GM23338 (cell line): ENCODE results near the gene WNK2. TPM values are rescaled to one million over a fixed set of nuclear protein-coding genes. Genes with fewer than 3 reads are reported as not detected.

Experiments
- ATAC-seq: fragments of 200-7000 bp; cut with Tn5 transposase; 3 replicates; pipeline ENCODE4 v1.9.1; 2020
- DNase-seq: peaks from one replicate; pipeline ENCODE4 v3.0.0-alpha.2; 2015; ENCODE audit warnings: low spot score
- H2AFZ ChIP-seq: fragments of 200-600 bp; sonication (generic); 2 replicates; pipeline ENCODE4 v1.8.0; 2016; ENCODE audit warnings: antibody characterized with exemption, mild to moderate bottlenecking, moderate library complexity
- H3F3A ChIP-seq: fragments of 200-600 bp; sonication (generic); replicated peaks from 2 replicates; pipeline ENCODE4 v1.8.0; 2017; ENCODE audit warnings: antibody characterized with exemption, mixed run types, low read depth
- H3K27ac ChIP-seq: fragments of 200-600 bp; sonication (generic); 2 replicates; pipeline ENCODE4 v1.6.1; 2016; ENCODE audit warnings: low read depth
- H3K27me3 ChIP-seq: fragments of 200-600 bp; sonication (generic); 2 replicates; pipeline ENCODE4 v1.8.0; 2016; ENCODE audit warnings: mild to moderate bottlenecking, mixed run types, moderate library complexity; ENCODE audit not compliant: insufficient read depth
- H3K36me3 ChIP-seq: fragments of 200-600 bp; sonication (generic); 2 replicates; pipeline ENCODE4 v1.8.0; 2016; ENCODE audit warnings: mild to moderate bottlenecking; ENCODE audit not compliant: insufficient read depth
- H3K4me1 ChIP-seq: fragments of 200-600 bp; sonication (generic); 2 replicates; pipeline ENCODE4 v1.8.0; 2016; ENCODE audit warnings: mild to moderate bottlenecking, moderate library complexity; ENCODE audit not compliant: insufficient read depth
- H3K4me2 ChIP-seq: fragments of 200-600 bp; sonication (generic); 2 replicates; pipeline ENCODE4 v1.7.1; 2017; ENCODE audit warnings: mixed run types
- H3K4me3 ChIP-seq: fragments of 200-600 bp; sonication (generic); 2 replicates; pipeline ENCODE4 v1.6.1; 2016; ENCODE audit warnings: mixed run types
- H3K79me2 ChIP-seq: fragments of 200-600 bp; sonication (generic); replicated peaks from 2 replicates; pipeline ENCODE4 v1.8.0; 2017; ENCODE audit warnings: mild to moderate bottlenecking; ENCODE audit not compliant: insufficient read depth
- H3K9me2 ChIP-seq: fragments of 200-600 bp; sonication (generic); 2 replicates; pipeline ENCODE4 v1.8.0; 2017; ENCODE audit not compliant: insufficient read depth
- H4K20me1 ChIP-seq: fragments of 200-600 bp; sonication (generic); replicated peaks from 2 replicates; pipeline ENCODE4 v1.8.0; 2017; ENCODE audit warnings: mild to moderate bottlenecking; ENCODE audit not compliant: insufficient read depth
- H3K27ac Mint-ChIP-seq: 2 replicates; pipeline ENCODE4 v1.8.0; 2020; ENCODE audit warnings: inconsistent platforms, mild to moderate bottlenecking, moderate library complexity, mixed read lengths
- H3K27me3 Mint-ChIP-seq: 3 replicates; pipeline ENCODE4 v1.8.0; 2022; ENCODE audit warnings: low read depth, mild to moderate bottlenecking, moderate library complexity, mixed read lengths, inconsistent platforms; ENCODE audit not compliant: insufficient read depth, poor library complexity
- H3K36me3 Mint-ChIP-seq: 3 replicates; pipeline ENCODE4 v1.8.0; 2021; ENCODE audit warnings: low read depth, mild to moderate bottlenecking, inconsistent platforms, moderate library complexity, mixed read lengths
- H3K4me1 Mint-ChIP-seq: 3 replicates; pipeline ENCODE4 v1.8.0; 2020; ENCODE audit warnings: mild to moderate bottlenecking, inconsistent platforms, mixed read lengths
- H3K4me3 Mint-ChIP-seq: 3 replicates; pipeline ENCODE4 v1.8.0; 2021; ENCODE audit warnings: moderate library complexity, mild to moderate bottlenecking, inconsistent platforms, mixed read lengths
- H3K9me3 Mint-ChIP-seq: 3 replicates; pipeline ENCODE4 v1.8.0; 2020; ENCODE audit warnings: moderate library complexity, mild to moderate bottlenecking, inconsistent platforms, mixed read lengths
- EZH2 ChIP-seq: fragments of 200-600 bp; sonication (generic); IDR thresholded peaks from one replicate; pipeline ENCODE4 v1.8.0; 2017; ENCODE audit warnings: antibody characterized with exemption, mild to moderate bottlenecking, low read depth; ENCODE audit not compliant: unreplicated experiment
- JUNB ChIP-seq: IDR thresholded peaks from one replicate; pipeline ENCODE4 v1.6.1; 2016; ENCODE audit warnings: antibody characterized with exemption; ENCODE audit not compliant: unreplicated experiment
- STAT1 ChIP-seq: IDR thresholded peaks from one replicate; pipeline ENCODE4 v1.6.1; 2016; ENCODE audit warnings: antibody characterized with exemption; ENCODE audit not compliant: unreplicated experiment
- ZNF114 ChIP-seq: fragments of 250-450 bp; sonication (Bioruptor Pico); IDR thresholded peaks from 2 replicates; pipeline ENCODE4 v1.5.0; 2020; ENCODE audit warnings: mild to moderate bottlenecking, moderate library complexity
- polyA plus RNA-seq: library from polyadenylated mRNA; unstranded; fragments of >200 nt; fragmentation: Nextera tagmentation; extraction: Ambion mirVana; gene quantifications from 2 replicates; pipeline ENCODE4 v1.2.1, GENCODE V29; 2016
- total RNA-seq: library from RNA; depleted of rRNA; stranded (reverse); fragments of >200 nt; shearing (Covaris generic); gene quantifications from 2 replicates; pipeline ENCODE4 v1.2.3, GENCODE V29; 2014
- TF ChIP-seq, protein P1 (sequence below): fragments of 250-450 bp; sonication (Bioruptor Pico); IDR thresholded peaks from 2 replicates; pipeline ENCODE4 v1.5.0; 2020; ENCODE audit warnings: mild to moderate bottlenecking, moderate library complexity
- TF ChIP-seq, protein P2 (sequence below), 2 experiments: fragments of 200-600 bp in 1 of 2; sonication (generic) in 1 of 2; conservative IDR thresholded peaks; 2 replicates each; pipeline versions ENCODE4 v1.5.1 to v1.6.1; 2016 to 2017; ENCODE audit warnings: antibody characterized with exemption in 2 of 2, low read depth in 2 of 2, mild to moderate bottlenecking in 2 of 2, moderate library complexity in 1 of 2

The WNK2 gene
- total and polyA plus RNA-seq, 2 experiments from 2014 or later: 56.4 to 102 TPM

DNA sequence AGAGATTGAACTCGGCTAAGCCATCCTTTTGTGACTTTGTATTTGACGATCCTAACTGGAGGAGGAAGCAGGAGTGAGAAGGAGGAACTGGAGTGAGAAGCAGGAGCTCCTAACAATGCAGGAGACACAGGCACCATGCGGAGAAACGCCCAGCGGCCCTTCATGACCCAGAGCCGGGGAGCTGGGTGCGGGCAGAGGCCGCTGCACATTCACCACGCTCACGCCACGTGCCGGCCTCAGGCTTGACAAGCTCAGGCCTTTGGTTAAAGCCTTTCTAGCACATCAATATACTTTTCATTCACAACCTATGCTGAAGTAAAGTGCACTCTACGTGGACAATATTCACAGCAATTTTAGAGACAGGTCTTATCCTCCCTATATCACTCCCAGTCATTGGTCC, 142.7 kb downstream of the WNK2 start:
- peaks cover 16% of the 10 kb centered on the region for H3K4me1 Mint-ChIP-seq
- Histone ChIP-seq H4K20me1 (peaks cover 7% of the 10 kb centered on the region; the same call in 1 of the 2 replicates), H3K79me2 (peaks cover 6% of the 10 kb centered on the region), H3K9me2 (no peaks in the 10 kb centered on the region), H3K27me3 (no peaks in the 10 kb centered on the region), H3K36me3 (peaks cover 29% of the 10 kb centered on the region), H3F3A (peaks cover 3% of the 10 kb centered on the region; the same call in 1 of the 2 replicates), H3K4me3 (no peak overlapping the region), H3K4me2 (no peak overlapping the region), H3K4me1 (0 out of 2 replicates have a peak, but pooled peaks cover 3% of the 10 kb centered on the region), H2AFZ (no peak overlapping the region), H3K27ac (no peak overlapping the region; the same call in 1 of the 2 replicates)
- no peak for ATAC-seq
- TF ChIP-seq, protein P1, sequence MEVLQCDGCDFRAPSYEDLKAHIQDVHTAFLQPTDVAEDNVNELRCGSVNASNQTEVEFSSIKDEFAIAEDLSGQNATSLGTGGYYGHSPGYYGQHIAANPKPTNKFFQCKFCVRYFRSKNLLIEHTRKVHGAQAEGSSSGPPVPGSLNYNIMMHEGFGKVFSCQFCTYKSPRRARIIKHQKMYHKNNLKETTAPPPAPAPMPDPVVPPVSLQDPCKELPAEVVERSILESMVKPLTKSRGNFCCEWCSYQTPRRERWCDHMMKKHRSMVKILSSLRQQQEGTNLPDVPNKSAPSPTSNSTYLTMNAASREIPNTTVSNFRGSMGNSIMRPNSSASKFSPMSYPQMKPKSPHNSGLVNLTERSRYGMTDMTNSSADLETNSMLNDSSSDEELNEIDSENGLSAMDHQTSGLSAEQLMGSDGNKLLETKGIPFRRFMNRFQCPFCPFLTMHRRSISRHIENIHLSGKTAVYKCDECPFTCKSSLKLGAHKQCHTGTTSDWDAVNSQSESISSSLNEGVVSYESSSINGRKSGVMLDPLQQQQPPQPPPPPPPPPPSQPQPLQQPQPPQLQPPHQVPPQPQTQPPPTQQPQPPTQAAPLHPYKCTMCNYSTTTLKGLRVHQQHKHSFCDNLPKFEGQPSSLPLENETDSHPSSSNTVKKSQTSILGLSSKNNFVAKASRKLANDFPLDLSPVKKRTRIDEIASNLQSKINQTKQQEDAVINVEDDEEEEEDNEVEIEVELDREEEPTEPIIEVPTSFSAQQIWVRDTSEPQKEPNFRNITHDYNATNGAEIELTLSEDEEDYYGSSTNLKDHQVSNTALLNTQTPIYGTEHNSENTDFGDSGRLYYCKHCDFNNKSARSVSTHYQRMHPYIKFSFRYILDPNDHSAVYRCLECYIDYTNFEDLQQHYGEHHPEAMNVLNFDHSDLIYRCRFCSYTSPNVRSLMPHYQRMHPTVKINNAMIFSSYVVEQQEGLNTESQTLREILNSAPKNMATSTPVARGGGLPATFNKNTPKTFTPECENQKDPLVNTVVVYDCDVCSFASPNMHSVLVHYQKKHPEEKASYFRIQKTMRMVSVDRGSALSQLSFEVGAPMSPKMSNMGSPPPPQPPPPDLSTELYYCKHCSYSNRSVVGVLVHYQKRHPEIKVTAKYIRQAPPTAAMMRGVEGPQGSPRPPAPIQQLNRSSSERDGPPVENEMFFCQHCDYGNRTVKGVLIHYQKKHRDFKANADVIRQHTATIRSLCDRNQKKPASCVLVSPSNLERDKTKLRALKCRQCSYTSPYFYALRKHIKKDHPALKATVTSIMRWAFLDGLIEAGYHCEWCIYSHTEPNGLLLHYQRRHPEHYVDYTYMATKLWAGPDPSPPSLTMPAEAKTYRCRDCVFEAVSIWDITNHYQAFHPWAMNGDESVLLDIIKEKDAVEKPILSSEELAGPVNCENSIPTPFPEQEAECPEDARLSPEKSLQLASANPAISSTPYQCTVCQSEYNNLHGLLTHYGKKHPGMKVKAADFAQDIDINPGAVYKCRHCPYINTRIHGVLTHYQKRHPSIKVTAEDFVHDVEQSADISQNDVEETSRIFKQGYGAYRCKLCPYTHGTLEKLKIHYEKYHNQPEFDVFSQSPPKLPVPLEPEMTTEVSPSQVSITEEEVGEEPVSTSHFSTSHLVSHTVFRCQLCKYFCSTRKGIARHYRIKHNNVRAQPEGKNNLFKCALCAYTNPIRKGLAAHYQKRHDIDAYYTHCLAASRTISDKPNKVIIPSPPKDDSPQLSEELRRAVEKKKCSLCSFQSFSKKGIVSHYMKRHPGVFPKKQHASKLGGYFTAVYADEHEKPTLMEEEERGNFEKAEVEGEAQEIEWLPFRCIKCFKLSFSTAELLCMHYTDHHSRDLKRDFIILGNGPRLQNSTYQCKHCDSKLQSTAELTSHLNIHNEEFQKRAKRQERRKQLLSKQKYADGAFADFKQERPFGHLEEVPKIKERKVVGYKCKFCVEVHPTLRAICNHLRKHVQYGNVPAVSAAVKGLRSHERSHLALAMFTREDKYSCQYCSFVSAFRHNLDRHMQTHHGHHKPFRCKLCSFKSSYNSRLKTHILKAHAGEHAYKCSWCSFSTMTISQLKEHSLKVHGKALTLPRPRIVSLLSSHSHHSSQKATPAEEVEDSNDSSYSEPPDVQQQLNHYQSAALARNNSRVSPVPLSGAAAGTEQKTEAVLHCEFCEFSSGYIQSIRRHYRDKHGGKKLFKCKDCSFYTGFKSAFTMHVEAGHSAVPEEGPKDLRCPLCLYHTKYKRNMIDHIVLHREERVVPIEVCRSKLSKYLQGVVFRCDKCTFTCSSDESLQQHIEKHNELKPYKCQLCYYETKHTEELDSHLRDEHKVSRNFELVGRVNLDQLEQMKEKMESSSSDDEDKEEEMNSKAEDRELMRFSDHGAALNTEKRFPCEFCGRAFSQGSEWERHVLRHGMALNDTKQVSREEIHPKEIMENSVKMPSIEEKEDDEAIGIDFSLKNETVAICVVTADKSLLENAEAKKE: no peak
- no peak for TF ChIP-seq STAT1
- no peak for TF ChIP-seq EZH2
- TF ChIP-seq ZNF114: no peak
- TF ChIP-seq JUNB: no peak
- TF ChIP-seq, protein P2, sequence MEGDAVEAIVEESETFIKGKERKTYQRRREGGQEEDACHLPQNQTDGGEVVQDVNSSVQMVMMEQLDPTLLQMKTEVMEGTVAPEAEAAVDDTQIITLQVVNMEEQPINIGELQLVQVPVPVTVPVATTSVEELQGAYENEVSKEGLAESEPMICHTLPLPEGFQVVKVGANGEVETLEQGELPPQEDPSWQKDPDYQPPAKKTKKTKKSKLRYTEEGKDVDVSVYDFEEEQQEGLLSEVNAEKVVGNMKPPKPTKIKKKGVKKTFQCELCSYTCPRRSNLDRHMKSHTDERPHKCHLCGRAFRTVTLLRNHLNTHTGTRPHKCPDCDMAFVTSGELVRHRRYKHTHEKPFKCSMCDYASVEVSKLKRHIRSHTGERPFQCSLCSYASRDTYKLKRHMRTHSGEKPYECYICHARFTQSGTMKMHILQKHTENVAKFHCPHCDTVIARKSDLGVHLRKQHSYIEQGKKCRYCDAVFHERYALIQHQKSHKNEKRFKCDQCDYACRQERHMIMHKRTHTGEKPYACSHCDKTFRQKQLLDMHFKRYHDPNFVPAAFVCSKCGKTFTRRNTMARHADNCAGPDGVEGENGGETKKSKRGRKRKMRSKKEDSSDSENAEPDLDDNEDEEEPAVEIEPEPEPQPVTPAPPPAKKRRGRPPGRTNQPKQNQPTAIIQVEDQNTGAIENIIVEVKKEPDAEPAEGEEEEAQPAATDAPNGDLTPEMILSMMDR (conservative IDR thresholded peaks at IDR 0.05; ENCODE audit: low read depth in 2 of 2): no peak
- peaks cover 8% of the 10 kb centered on the region for H3K27me3 Mint-ChIP-seq
- no peak overlapping the region for H3K27ac Mint-ChIP-seq
- no peak overlapping the region for H3K4me3 Mint-ChIP-seq
- H3K9me3 Mint-ChIP-seq: no peaks in the 10 kb centered on the region; the same call in 1 of the 3 replicates
- peaks cover 23% of the 10 kb centered on the region for H3K36me3 Mint-ChIP-seq
- no peak for DNase-seq
